ENCODE measurements around the gene FOXN4. TPM values are rescaled to one million over a fixed set of nuclear protein-coding genes. Genes with fewer than 3 reads are reported as not detected.

FOXN4 gene
- total RNA-seq, 4 donors from 2014 or later: not detected

GRCh38 chr12:109277255-109277898 lies 31.7 kb downstream of the FOXN4 start:
- Histone ChIP-seq H3K4me3 (no peak overlapping the region), H3K27me3 (no peaks in the 10 kb centered on the region), H3K9me3 (no peaks in the 10 kb centered on the region), H3K36me3 (no peaks in the 10 kb centered on the region), H3K27ac (no peak overlapping the region), H3K4me1 (peaks cover 0 to 9% (median 0%) of the 10 kb centered on the region in 4 donors)
- TF ChIP-seq CTCF (IDR thresholded peaks at IDR 0.05): no peak
- no peak for TF ChIP-seq POLR2A (IDR thresholded peaks at IDR 0.05)
- no peak for TF ChIP-seq EP300 (IDR thresholded peaks at IDR 0.05)
- DNase-seq (ENCODE audit: low spot score in 2 of 2): no peak
- 87 to 89% methylated on average over 8 of the region's 8 CpGs for WGBS, 2 donors

- Histone ChIP-seq H3K27ac (no peak overlapping the region), H3K36me3 (peaks cover 0 to 2% (median 0%) of the 10 kb centered on the region in 3 donors), H3K4me3 (no peak overlapping the region), H3K4me1 (peaks cover 0 to 9% (median 0%) of the 10 kb centered on the region in 4 donors), H3K9me3 (peaks cover 0 to 3% (median 0%) of the 10 kb centered on the region in 4 donors), H3K27me3 (no peaks in the 10 kb centered on the region)
- WGBS, 2 donors: 88 to 92% methylated on average over 5 of the region's 5 CpGs
- TF ChIP-seq EP300 (IDR thresholded peaks at IDR 0.05) (no peak), CTCF (IDR thresholded peaks at IDR 0.05) (no peak), POLR2A (IDR thresholded peaks at IDR 0.05) (no peak)
- no peak for DNase-seq (ENCODE audit: low spot score in 2 of 2)
Measured at GRCh38 chr12:109276160-109276559, 32.9 kb downstream of the FOXN4 start.

GRCh38 chr12:109275173-109275572 lies 33.9 kb downstream of the FOXN4 start:
- no peak overlapping the region for H3K4me3 ChIP-seq
- no peak for TF ChIP-seq CTCF (IDR thresholded peaks at IDR 0.05)
- TF ChIP-seq EP300 (IDR thresholded peaks at IDR 0.05): no peak
- TF ChIP-seq POLR2A (IDR thresholded peaks at IDR 0.05): no peak
- H3K4me1 ChIP-seq: peaks cover 0 to 9% (median 0%) of the 10 kb centered on the region in 4 donors
- peaks cover 0 to 13% (median 0%) of the 10 kb centered on the region in 4 donors for H3K9me3 ChIP-seq
- WGBS, 2 donors: 72% methylated on average over 4 of the region's 4 CpGs
- H3K27me3 ChIP-seq: no peaks in the 10 kb centered on the region
- DNase-seq (ENCODE audit: low spot score in 2 of 2): no peak
- H3K27ac ChIP-seq: no peak overlapping the region
- H3K36me3 ChIP-seq: peaks cover 0 to 12% (median 0%) of the 10 kb centered on the region in 3 donors

- WGBS, 2 donors: 80% methylated on average over 1 of the region's 1 CpG; no CpG with 5 or more reads in 1 of the 2 donors
- no peak for DNase-seq (ENCODE audit: low spot score in 2 of 2)
- H3K36me3 ChIP-seq: peaks cover 0 to 19% (median 0%) of the 10 kb centered on the region in 3 donors
- H3K4me1 ChIP-seq: peaks cover 0 to 9% (median 0%) of the 10 kb centered on the region in 4 donors
- no peak overlapping the region for H3K27ac ChIP-seq
- H3K9me3 ChIP-seq: peaks cover 0 to 20% (median 0%) of the 10 kb centered on the region in 4 donors
- TF ChIP-seq CTCF (IDR thresholded peaks at IDR 0.05) (no peak), POLR2A (IDR thresholded peaks at IDR 0.05) (no peak)
- H3K27me3 ChIP-seq: no peaks in the 10 kb centered on the region
- no peak overlapping the region for H3K4me3 ChIP-seq
Measured at GRCh38 chr12:109274381-109274780, 34.7 kb downstream of the FOXN4 start.

GRCh38 chr12:109273354-109273753 lies 35.7 kb downstream of the FOXN4 start:
- no peaks in the 10 kb centered on the region for H3K27me3 ChIP-seq
- DNase-seq (ENCODE audit: low spot score in 2 of 2): no peak
- no peak overlapping the region for H3K4me3 ChIP-seq
- peaks cover 0 to 29% (median 0%) of the 10 kb centered on the region in 3 donors for H3K36me3 ChIP-seq
- peaks cover 0 to 3% (median 0%) of the 10 kb centered on the region in 4 donors for H3K4me1 ChIP-seq
- H3K9me3 ChIP-seq: peaks cover 0 to 20% (median 0%) of the 10 kb centered on the region in 4 donors
- TF ChIP-seq EP300 (IDR thresholded peaks at IDR 0.05) (no peak), POLR2A (IDR thresholded peaks at IDR 0.05) (no peak), CTCF (IDR thresholded peaks at IDR 0.05) (no peak)
- 16 to 26% methylated on average over 16 of the region's 16 CpGs for WGBS, 2 donors
- H3K27ac ChIP-seq: no peak overlapping the region

Data from tibial nerve (tissue), 4 donors.